WTC11 (cell line): Measurements from ENCODE around the gene TLR3. TPM values are rescaled to one million over a fixed set of nuclear protein-coding genes. Genes with fewer than 3 reads are reported as not detected.

Source experiments
- ATAC-seq: fragments of 200-7000 bp; cut with Tn5 transposase; 2 replicates; pipeline ENCODE4 v1.10.0; 2021; ENCODE audit warnings: mild to moderate bottlenecking, moderate library complexity
- CTCF ChIA-PET: fragments of 300-600 bp; sonication (Branson Sonifier 250); formaldehyde crosslinking; loops from one replicate; lab custom pipeline; 2021; ENCODE audit warnings: antibody characterized with exemption; lab: Charles Lee
- POLR2A ChIA-PET: fragments of 350-600 bp; sonication (Branson Sonifier 250); formaldehyde crosslinking; loops from one replicate; lab custom pipeline; 2021; ENCODE audit warnings: antibody characterized with exemption; lab: Charles Lee
- DNase-seq: peaks from one replicate; pipeline ENCODE4 v3.0.0; 2021; ENCODE audit warnings: low spot score
- H3K27ac Mint-ChIP-seq: 2 replicates; pipeline ENCODE4 v1.8.0; 2021; ENCODE audit warnings: mixed read lengths
- H3K27me3 Mint-ChIP-seq: 2 replicates; pipeline ENCODE4 v1.8.0; 2021; ENCODE audit warnings: low read depth, mild to moderate bottlenecking, moderate library complexity, mixed read lengths
- H3K36me3 Mint-ChIP-seq: 2 replicates; pipeline ENCODE4 v1.8.0; 2021; ENCODE audit warnings: mixed read lengths
- H3K4me1 Mint-ChIP-seq: 2 replicates; pipeline ENCODE4 v1.8.0; 2022; ENCODE audit warnings: mixed read lengths
- H3K4me3 Mint-ChIP-seq: 2 replicates; pipeline ENCODE4 v1.8.0; 2021; ENCODE audit warnings: mild to moderate bottlenecking, moderate library complexity, mixed read lengths
- H3K9me3 Mint-ChIP-seq: 2 replicates; pipeline ENCODE4 v1.8.0; 2021; ENCODE audit warnings: mixed read lengths
- AFF4 ChIP-seq: sonication (generic); formaldehyde crosslinking; IDR thresholded peaks from 2 replicates; pipeline ENCODE4 v1.8.1; 2023; ENCODE audit warnings: mild to moderate bottlenecking, missing genetic modification reagents, borderline replicate concordance
- ATF2 ChIP-seq: sonication (generic); formaldehyde crosslinking; IDR thresholded peaks from 2 replicates; pipeline ENCODE4 v1.8.1; 2022; ENCODE audit warnings: low read depth, missing genetic modification reagents, borderline replicate concordance
- CBFB ChIP-seq: sonication (generic); formaldehyde crosslinking; IDR thresholded peaks from 2 replicates; pipeline ENCODE4 v1.8.1; 2022; ENCODE audit warnings: mild to moderate bottlenecking, low read depth, missing genetic modification reagents
- CTCF ChIP-seq: fragments of 200-600 bp; IDR thresholded peaks from 2 replicates; pipeline ENCODE4 v1.8.0; 2022; ENCODE audit warnings: antibody characterized with exemption
- FOXP4 ChIP-seq: sonication (generic); formaldehyde crosslinking; IDR thresholded peaks from 2 replicates; pipeline ENCODE4 v1.8.0; 2022; ENCODE audit warnings: mild to moderate bottlenecking, missing genetic modification reagents
- KAT7 ChIP-seq: sonication (generic); formaldehyde crosslinking; IDR thresholded peaks from 2 replicates; pipeline ENCODE4 v1.8.1; 2023; ENCODE audit warnings: missing genetic modification reagents, mild to moderate bottlenecking, borderline replicate concordance
- MYBL2 ChIP-seq: sonication (generic); formaldehyde crosslinking; IDR thresholded peaks from 2 replicates; pipeline ENCODE4 v1.8.1; 2023; ENCODE audit warnings: mild to moderate bottlenecking, moderate library complexity, missing genetic modification reagents
- NFATC4 ChIP-seq: fragments of 250-450 bp; sonication (Bioruptor Pico); IDR thresholded peaks from 2 replicates; pipeline ENCODE4 v1.9.0; 2021; ENCODE audit warnings: mild to moderate bottlenecking
- SMAD3 ChIP-seq: sonication (generic); formaldehyde crosslinking; IDR thresholded peaks from 2 replicates; pipeline ENCODE4 v1.8.0; 2022; ENCODE audit warnings: missing genetic modification reagents, mild to moderate bottlenecking, borderline replicate concordance
- SMAD4 ChIP-seq: sonication (generic); formaldehyde crosslinking; IDR thresholded peaks from 2 replicates; pipeline ENCODE4 v1.8.0; 2022; ENCODE audit warnings: mild to moderate bottlenecking, missing genetic modification reagents
- ZNF219 ChIP-seq: sonication (generic); formaldehyde crosslinking; IDR thresholded peaks from 2 replicates; pipeline ENCODE4 v1.8.0; 2023; ENCODE audit warnings: missing genetic modification reagents, mild to moderate bottlenecking, borderline replicate concordance
- ZNF263 ChIP-seq: sonication (generic); formaldehyde crosslinking; IDR thresholded peaks from 2 replicates; pipeline ENCODE4 v1.8.1; 2022; ENCODE audit warnings: low read depth, mild to moderate bottlenecking, moderate library complexity, missing genetic modification reagents
- ZNF423 ChIP-seq: fragments of 250-450 bp; sonication (Bioruptor Pico); IDR thresholded peaks from 2 replicates; pipeline ENCODE4 v2.1.2; 2022; ENCODE audit warnings: mild to moderate bottlenecking, moderate library complexity
- total RNA-seq: library from RNA; stranded (reverse); gene quantifications from 3 replicates; pipeline ENCODE4 v1.2.3, GENCODE V29; 2021
- TF ChIP-seq, protein P1 (sequence below): fragments of 250-450 bp; sonication (Bioruptor Pico); conservative IDR thresholded peaks from 2 replicates; pipeline ENCODE4 v1.9.0; 2021; ENCODE audit warnings: mild to moderate bottlenecking
- TF ChIP-seq, protein P2 (sequence below): sonication (generic); formaldehyde crosslinking; IDR thresholded peaks from 2 replicates; pipeline ENCODE4 v1.8.0; 2022; ENCODE audit warnings: missing genetic modification reagents

The TLR3 gene
- total RNA-seq, 1 experiment from 2014 or later, result 1.8 TPM

DNA sequence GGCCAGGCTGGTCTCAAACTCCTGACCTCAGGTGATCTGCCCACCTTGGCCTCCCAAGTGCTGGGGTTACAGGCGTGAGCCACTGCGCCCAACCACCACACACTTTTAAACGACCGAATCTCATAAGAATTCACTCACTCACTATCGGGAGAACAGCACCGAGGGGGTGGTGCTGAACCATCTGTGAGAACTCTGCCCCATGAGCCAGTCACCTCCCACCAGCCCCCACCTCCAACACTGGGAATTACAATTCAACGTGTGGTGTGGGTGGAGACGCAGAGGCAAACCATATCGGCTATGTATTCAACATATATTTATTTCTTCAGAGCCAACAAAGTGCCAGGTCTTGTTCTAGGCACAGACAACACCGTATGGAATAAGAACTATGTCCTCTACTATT is 3.6 kb downstream of the TLR3 start:
- no peak for TF ChIP-seq SMAD3 (CRISPR knock-in tag)
- no peak for TF ChIP-seq AFF4
- no peak for TF ChIP-seq KAT7
- no peak for TF ChIP-seq ZNF423 (CRISPR knock-in tag)
- no peak for TF ChIP-seq MYBL2 (CRISPR knock-in tag)
- no peak for TF ChIP-seq CTCF
- TF ChIP-seq ATF2 (CRISPR knock-in tag), result no peak
- TF ChIP-seq, protein P1, sequence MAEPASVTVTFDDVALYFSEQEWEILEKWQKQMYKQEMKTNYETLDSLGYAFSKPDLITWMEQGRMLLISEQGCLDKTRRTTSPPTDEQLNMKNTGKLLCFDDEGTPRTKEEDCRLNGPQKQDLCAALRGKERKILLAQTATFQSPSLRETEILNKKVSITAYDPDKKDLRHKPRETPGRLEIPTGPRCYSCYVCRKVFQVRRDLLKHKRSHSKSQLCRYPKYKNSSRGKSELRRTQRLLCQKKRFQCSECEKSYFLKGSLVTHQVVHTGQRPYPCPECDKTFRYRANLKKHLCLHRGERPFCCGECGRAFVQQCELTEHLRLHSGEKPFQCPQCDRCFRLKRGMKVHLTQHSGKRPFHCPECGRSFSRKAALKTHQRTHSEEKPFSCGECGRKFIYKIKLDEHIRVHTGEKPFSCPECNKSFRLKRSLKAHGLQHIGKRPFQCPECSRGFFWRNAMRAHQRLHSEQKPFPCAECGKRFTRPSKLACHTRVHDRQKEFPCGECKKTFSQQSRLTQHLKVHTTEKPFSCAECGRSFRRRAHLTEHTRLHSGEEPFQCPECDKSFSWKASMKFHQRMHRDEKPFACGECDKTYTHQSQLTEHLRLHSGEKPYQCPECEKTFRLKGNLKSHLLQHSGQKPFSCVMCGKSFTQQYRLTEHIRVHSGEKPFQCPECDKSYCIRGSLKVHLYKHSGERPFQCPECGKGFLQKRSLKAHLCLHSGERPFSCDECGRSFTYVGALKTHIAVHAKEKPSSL (CRISPR knock-in tag), result no peak
- TF ChIP-seq, protein P2, sequence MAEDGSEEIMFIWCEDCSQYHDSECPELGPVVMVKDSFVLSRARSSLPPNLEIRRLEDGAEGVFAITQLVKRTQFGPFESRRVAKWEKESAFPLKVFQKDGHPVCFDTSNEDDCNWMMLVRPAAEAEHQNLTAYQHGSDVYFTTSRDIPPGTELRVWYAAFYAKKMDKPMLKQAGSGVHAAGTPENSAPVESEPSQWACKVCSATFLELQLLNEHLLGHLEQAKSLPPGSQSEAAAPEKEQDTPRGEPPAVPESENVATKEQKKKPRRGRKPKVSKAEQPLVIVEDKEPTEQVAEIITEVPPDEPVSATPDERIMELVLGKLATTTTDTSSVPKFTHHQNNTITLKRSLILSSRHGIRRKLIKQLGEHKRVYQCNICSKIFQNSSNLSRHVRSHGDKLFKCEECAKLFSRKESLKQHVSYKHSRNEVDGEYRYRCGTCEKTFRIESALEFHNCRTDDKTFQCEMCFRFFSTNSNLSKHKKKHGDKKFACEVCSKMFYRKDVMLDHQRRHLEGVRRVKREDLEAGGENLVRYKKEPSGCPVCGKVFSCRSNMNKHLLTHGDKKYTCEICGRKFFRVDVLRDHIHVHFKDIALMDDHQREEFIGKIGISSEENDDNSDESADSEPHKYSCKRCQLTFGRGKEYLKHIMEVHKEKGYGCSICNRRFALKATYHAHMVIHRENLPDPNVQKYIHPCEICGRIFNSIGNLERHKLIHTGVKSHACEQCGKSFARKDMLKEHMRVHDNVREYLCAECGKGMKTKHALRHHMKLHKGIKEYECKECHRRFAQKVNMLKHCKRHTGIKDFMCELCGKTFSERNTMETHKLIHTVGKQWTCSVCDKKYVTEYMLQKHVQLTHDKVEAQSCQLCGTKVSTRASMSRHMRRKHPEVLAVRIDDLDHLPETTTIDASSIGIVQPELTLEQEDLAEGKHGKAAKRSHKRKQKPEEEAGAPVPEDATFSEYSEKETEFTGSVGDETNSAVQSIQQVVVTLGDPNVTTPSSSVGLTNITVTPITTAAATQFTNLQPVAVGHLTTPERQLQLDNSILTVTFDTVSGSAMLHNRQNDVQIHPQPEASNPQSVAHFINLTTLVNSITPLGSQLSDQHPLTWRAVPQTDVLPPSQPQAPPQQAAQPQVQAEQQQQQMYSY (CRISPR knock-in tag), result no peak
- TF ChIP-seq ZNF219 (CRISPR knock-in tag), result no peak
- no peak for TF ChIP-seq SMAD4 (CRISPR knock-in tag)
- no peak for TF ChIP-seq NFATC4
- no peak for TF ChIP-seq FOXP4 (CRISPR knock-in tag)
- no peak for TF ChIP-seq ZNF263
- no peak for TF ChIP-seq CBFB
- CTCF ChIA-PET, result interaction anchor here (1.1 to 1.2 kb wide), 3 partner anchors 9 to 65 kb away, joined by 4 to 5 read pairs (median 4); no protein-coding TSS in a partner anchor
- Mint-ChIP-seq H3K27me3 (no peaks in the 10 kb centered on the region), H3K4me3 (no peak overlapping the region), H3K4me1 (peaks cover 15% of the 10 kb centered on the region), H3K27ac (no peak overlapping the region), H3K36me3 (no peaks in the 10 kb centered on the region), H3K9me3 (no peaks in the 10 kb centered on the region)
- DNase-seq (no peak), ATAC-seq (no peak)
- POLR2A ChIA-PET, result no interaction called here
